Endothelial cell of umbilical vein (primary cell): ENCODE data around the gene IL10RB.

ENCODE experiments used
- EZH2 ChIP-seq: IDR thresholded peaks from 2 replicates; pipeline ENCODE4 v1.6.1; 2012; ENCODE audit warnings: borderline replicate concordance, low read depth, mild to moderate bottlenecking, moderate library complexity, low read length, inconsistent platforms; ENCODE audit not compliant: severe bottlenecking
- FOS ChIP-seq: IDR thresholded peaks from 2 replicates; pipeline ENCODE4 v1.6.1; 2011; ENCODE audit warnings: mild to moderate bottlenecking, low read length, moderate library complexity, borderline replicate concordance; ENCODE audit not compliant: insufficient read depth
- JUN ChIP-seq: IDR thresholded peaks from 2 replicates; pipeline ENCODE4 v1.6.1; 2011; ENCODE audit warnings: borderline replicate concordance, low read depth; ENCODE audit not compliant: insufficient read length, insufficient read depth
- MAX ChIP-seq: IDR thresholded peaks from 2 replicates; pipeline ENCODE4 v1.6.1; 2011; ENCODE audit not compliant: insufficient read depth, insufficient read length
- MYC ChIP-seq: IDR thresholded peaks from one replicate; pipeline ENCODE4 v1.6.1; 2011; ENCODE audit warnings: mild to moderate bottlenecking, low read depth, low read length
- POLR2A ChIP-seq: IDR thresholded peaks from 2 replicates; pipeline ENCODE4 v1.6.1; 2012; ENCODE audit warnings: low read depth, mild to moderate bottlenecking, control low read depth, low read length
- POLR2AphosphoS5 ChIP-seq: IDR thresholded peaks from 2 replicates; pipeline ENCODE4 v1.6.1; 2012; ENCODE audit warnings: low read depth, mild to moderate bottlenecking, control low read depth, low read length, moderate library complexity; ENCODE audit not compliant: insufficient read depth
- TF ChIP-seq, protein P1 (sequence below), 2 donors: IDR thresholded peaks; 1 replicate in 1 of 2; 2 replicates in 1 of 2; pipeline ENCODE4 v1.5.1; 2011; ENCODE audit warnings: low read length in 2 of 2, mild to moderate bottlenecking in 2 of 2, moderate library complexity in 2 of 2, control low read depth in 1 of 2, inconsistent platforms in 1 of 2, low read depth in 1 of 2; ENCODE audit not compliant: insufficient read depth in 1 of 2; ENCODE audit errors: extremely low read depth in 1 of 2

GRCh38 chr21:33246963-33247362 is 19.2 kb upstream of the IL10RB start:
- TF ChIP-seq POLR2A (no peak), EZH2 (no peak), POLR2AphosphoS5 (no peak), JUN (no peak), FOS (no peak), MAX (no peak), MYC (no peak)
- TF ChIP-seq, protein P1, sequence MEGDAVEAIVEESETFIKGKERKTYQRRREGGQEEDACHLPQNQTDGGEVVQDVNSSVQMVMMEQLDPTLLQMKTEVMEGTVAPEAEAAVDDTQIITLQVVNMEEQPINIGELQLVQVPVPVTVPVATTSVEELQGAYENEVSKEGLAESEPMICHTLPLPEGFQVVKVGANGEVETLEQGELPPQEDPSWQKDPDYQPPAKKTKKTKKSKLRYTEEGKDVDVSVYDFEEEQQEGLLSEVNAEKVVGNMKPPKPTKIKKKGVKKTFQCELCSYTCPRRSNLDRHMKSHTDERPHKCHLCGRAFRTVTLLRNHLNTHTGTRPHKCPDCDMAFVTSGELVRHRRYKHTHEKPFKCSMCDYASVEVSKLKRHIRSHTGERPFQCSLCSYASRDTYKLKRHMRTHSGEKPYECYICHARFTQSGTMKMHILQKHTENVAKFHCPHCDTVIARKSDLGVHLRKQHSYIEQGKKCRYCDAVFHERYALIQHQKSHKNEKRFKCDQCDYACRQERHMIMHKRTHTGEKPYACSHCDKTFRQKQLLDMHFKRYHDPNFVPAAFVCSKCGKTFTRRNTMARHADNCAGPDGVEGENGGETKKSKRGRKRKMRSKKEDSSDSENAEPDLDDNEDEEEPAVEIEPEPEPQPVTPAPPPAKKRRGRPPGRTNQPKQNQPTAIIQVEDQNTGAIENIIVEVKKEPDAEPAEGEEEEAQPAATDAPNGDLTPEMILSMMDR (IDR thresholded peaks at IDR 0.05; ENCODE audit: extremely low read depth in 1 of 2, insufficient read depth in 1 of 2, low read depth in 1 of 2, low read length in 2 of 2) = no peak
